A549 (cell line): ENCODE data around the gene KLRK1. TPM values are rescaled to one million over a fixed set of nuclear protein-coding genes. Genes with fewer than 3 reads are reported as not detected.

Source experiments
- ATAC-seq, 2 experiments: fragments of 200-7000 bp in 1 of 2; fragments of >200 bp in 1 of 2; cut with Nextera tagmentation in 1 of 2; cut with Tn5 transposase in 1 of 2; 3 replicates each; pipeline versions ENCODE4 v1.8.0 to v1.9.1; 2018 to 2020; ENCODE audit warnings: mild to moderate bottlenecking in 1 of 2, moderate library complexity in 1 of 2
- CTCF ChIA-PET: fragments of 300-600 bp; sonication (Branson Sonifier 250); formaldehyde crosslinking; extraction: SDS; loops from one replicate; lab custom pipeline; 2021; ENCODE audit warnings: antibody characterized with exemption, inconsistent platforms; lab: Yijun Ruan, JAX
- POLR2A ChIA-PET: fragments of 350-600 bp; formaldehyde crosslinking; extraction: SDS; loops from one replicate; lab custom pipeline; 2021; ENCODE audit warnings: antibody characterized with exemption, inconsistent platforms; lab: Yijun Ruan, JAX
- DNase-seq, 2 experiments: peaks; one replicate each; pipeline versions ENCODE4 v3.0.0 to v3.0.0-alpha.2; 2011 to 2016; ENCODE audit warnings: low read depth in 1 of 2, low spot score in 1 of 2
- FAIRE-seq: peaks from 2 replicates; lab custom pipeline; 2011; peaks lifted over from hg19 to GRCh38; lab: Jason Lieb, UNC
- H3K27ac ChIP-seq, 2 experiments: fragments of >200 bp; sonication (Bioruptor Twin); formaldehyde crosslinking; 3 replicates each; pipeline ENCODE4 v1.5.1; 2016 to 2017
- H3K4me1 ChIP-seq: fragments of >200 bp; sonication (Bioruptor Twin); formaldehyde crosslinking; 3 replicates; pipeline ENCODE4 v1.6.1; 2016
- H3K4me2 ChIP-seq: fragments of >200 bp; sonication (Bioruptor Twin); formaldehyde crosslinking; 3 replicates; pipeline ENCODE4 v1.6.1; 2016
- H3K4me3 ChIP-seq: fragments of >200 bp; sonication (Bioruptor Twin); formaldehyde crosslinking; 3 replicates; pipeline ENCODE4 v1.5.1; 2016
- H3K9me3 ChIP-seq: fragments of >200 bp; sonication (Bioruptor Twin); formaldehyde crosslinking; 3 replicates; pipeline ENCODE4 v1.6.1; 2016
- ATOH8 ChIP-seq: fragments of 250-450 bp; sonication (Bioruptor Pico); IDR thresholded peaks from 2 replicates; pipeline ENCODE4 v1.5.0; 2020; ENCODE audit warnings: low read depth, mild to moderate bottlenecking, moderate library complexity
- CBX8 ChIP-seq: fragments of 200-600 bp; sonication (generic); IDR thresholded peaks from 2 replicates; pipeline ENCODE4 v1.6.1; 2016
- CTCF ChIP-seq: fragments of >200 bp; sonication (Bioruptor Twin); formaldehyde crosslinking; IDR thresholded peaks from 3 replicates; pipeline ENCODE4 v1.5.1; 2016
- EHMT2 ChIP-seq: fragments of 200-600 bp; sonication (generic); IDR thresholded peaks from 2 replicates; pipeline ENCODE4 v1.6.1; 2016; ENCODE audit warnings: antibody characterized with exemption, low read depth, mild to moderate bottlenecking, moderate library complexity
- EP300 ChIP-seq, 2 experiments: fragments of >200 bp; sonication (Bioruptor Twin); formaldehyde crosslinking; IDR thresholded peaks; 2 replicates in 1 of 2; 3 replicates in 1 of 2; pipeline ENCODE4 v1.6.1; 2016 to 2017
- ESRRA ChIP-seq: fragments of 150-350 bp; IDR thresholded peaks from 2 replicates; pipeline ENCODE4 v1.6.1; 2014; ENCODE audit warnings: mild to moderate bottlenecking, low read length, borderline replicate concordance
- HDAC2 ChIP-seq: fragments of 200-600 bp; sonication (generic); IDR thresholded peaks from 2 replicates; pipeline ENCODE4 v1.6.1; 2016
- HEYL ChIP-seq: fragments of 250-450 bp; sonication (Bioruptor Pico); IDR thresholded peaks from 2 replicates; pipeline ENCODE4 v1.8.0; 2021; ENCODE audit warnings: mild to moderate bottlenecking, moderate library complexity
- HOXB13 ChIP-seq: fragments of 250-450 bp; sonication (Bioruptor Pico); IDR thresholded peaks from 2 replicates; pipeline ENCODE4 v1.5.0; 2020; ENCODE audit warnings: low read depth, mild to moderate bottlenecking, moderate library complexity
- HOXB5 ChIP-seq: fragments of 250-450 bp; sonication (Bioruptor Pico); IDR thresholded peaks from 2 replicates; pipeline ENCODE4 v1.5.0; 2020; ENCODE audit warnings: mild to moderate bottlenecking, moderate library complexity
- MAX ChIP-seq: IDR thresholded peaks from 2 replicates; pipeline ENCODE4 v1.6.1; 2012
- POLR2A ChIP-seq: IDR thresholded peaks from 2 replicates; pipeline ENCODE4 v1.6.1; 2012; ENCODE audit warnings: mild to moderate bottlenecking, low read length
- POLR2AphosphoS2 ChIP-seq: conservative IDR thresholded peaks from 2 replicates; pipeline ENCODE4 v1.6.1; 2012; ENCODE audit warnings: low read length, improper control_type of control experiment, inconsistent platforms
- RARB ChIP-seq: fragments of 250-450 bp; sonication (Bioruptor Pico); IDR thresholded peaks from 2 replicates; pipeline ENCODE4 v1.8.0; 2021; ENCODE audit warnings: mild to moderate bottlenecking, moderate library complexity
- RCOR1 ChIP-seq: fragments of 150-350 bp; IDR thresholded peaks from 2 replicates; pipeline ENCODE4 v1.6.1; 2014; ENCODE audit warnings: antibody characterized with exemption, low read length, low read depth
- RFX5 ChIP-seq: fragments of 450-650 bp; IDR thresholded peaks from 2 replicates; pipeline ENCODE4 v1.7.1; 2014; ENCODE audit warnings: antibody characterized with exemption, mild to moderate bottlenecking, moderate library complexity
- RNF2 ChIP-seq: fragments of 200-600 bp; sonication (generic); IDR thresholded peaks from 2 replicates; pipeline ENCODE4 v1.6.1; 2016; ENCODE audit warnings: low read depth, mild to moderate bottlenecking, antibody characterized with exemption, moderate library complexity, borderline replicate concordance
- SMC3 ChIP-seq: fragments of >200 bp; sonication (Bioruptor Twin); formaldehyde crosslinking; IDR thresholded peaks from 3 replicates; pipeline ENCODE4 v1.6.1; 2018; ENCODE audit warnings: inconsistent platforms
- SREBF2 ChIP-seq: fragments of 450-650 bp; IDR thresholded peaks from 2 replicates; pipeline ENCODE4 v1.6.1; 2014; ENCODE audit warnings: mild to moderate bottlenecking, moderate library complexity
- TP53 ChIP-seq: fragments of 250-450 bp; sonication (Bioruptor Pico); IDR thresholded peaks from 2 replicates; pipeline ENCODE4 v1.5.0; 2021; ENCODE audit warnings: mild to moderate bottlenecking, moderate library complexity
- ZC3H11A ChIP-seq: fragments of 450-650 bp; IDR thresholded peaks from 2 replicates; pipeline ENCODE4 v1.6.1; 2014; ENCODE audit warnings: antibody characterized with exemption, mild to moderate bottlenecking
- ZNF302 ChIP-seq: fragments of 250-450 bp; sonication (Bioruptor Pico); IDR thresholded peaks from 2 replicates; pipeline ENCODE4 v1.9.0; 2021; ENCODE audit warnings: inconsistent platforms, mild to moderate bottlenecking, moderate library complexity
- WGBS: methylation state at CpG from one replicate; pipeline ENCODE4 v1.1.6; 2017; ENCODE audit errors: missing lambda C conversion rate; 5-methylcytosine and 5-hydroxymethylcytosine counted together
- polyA plus RNA-seq, 4 experiments: library from polyadenylated mRNA; depleted of rRNA in 3 of 4; stranded (reverse); fragments of >200 nt; fragmentation: RNase III in 1 of 4; extraction: RNeasy Plus Mini Kit Qiagen cat#74134 plus additional on column Dnase treatment in 1 of 4; gene quantifications; 2 replicates in 3 of 4; 3 replicates in 1 of 4; pipeline ENCODE4 v1.2.3, GENCODE V29; 2011 to 2017

KLRK1 gene
- polyA plus RNA-seq, 2 of the 4 experiments (the other 2 are of a cell fraction): not detected

GRCh38 chr12:10363914-10364814 lies 25.7 kb downstream of the KLRK1 start:
- FAIRE-seq: no peak
- CTCF ChIA-PET: interaction anchor here (1.7 to 1.8 kb wide), 2 partner anchors 211 to 312 kb away, joined by 4 to 5 read pairs; no protein-coding TSS in a partner anchor
- WGBS: 32% methylated on average over 19 of the region's 19 CpGs
- H3K9me3 ChIP-seq: no peaks in the 10 kb centered on the region
- no peak for TF ChIP-seq HOXB5
- TF ChIP-seq RNF2: no peak
- TF ChIP-seq SMC3: no peak
- TF ChIP-seq HOXB13 (CRISPR knock-in tag): no peak
- TF ChIP-seq MAX: peak; percentile 46; the same call in 1 of the 2 replicates
- TF ChIP-seq POLR2AphosphoS2: no peak
- no peak for TF ChIP-seq SREBF2
- TF ChIP-seq POLR2A: no peak
- TF ChIP-seq, all 56 proteins: peak for 1
- POLR2A ChIA-PET: no interaction called here
- H3K4me2 ChIP-seq: peak overlapping the region; percentile 84
- peak; percentile 82 to 83 for ATAC-seq
- peak overlapping the region; percentile 71 to 87 for H3K27ac ChIP-seq
- peaks cover 15% of the 10 kb centered on the region; the same call in 2 of the 3 replicates for H3K4me1 ChIP-seq
- peak overlapping the region; percentile 54 for H3K4me3 ChIP-seq
- DNase-seq: peak in 1 of 2 experiments; percentile 28

- ATAC-seq (no peak), FAIRE-seq (no peak), DNase-seq (no peak)
- peaks cover 15% of the 10 kb centered on the region; the same call in 2 of the 3 replicates for H3K4me1 ChIP-seq
- H3K4me2 ChIP-seq: peak overlapping the region; percentile 84
- WGBS: 97% methylated on average over 5 of the region's 5 CpGs
- no peak overlapping the region for H3K4me3 ChIP-seq
- peak overlapping the region in 1 of 2 experiments; percentile 87; a peak in 3 of 6 replicates for H3K27ac ChIP-seq
- CTCF ChIA-PET: no interaction called here
- POLR2A ChIA-PET: no interaction called here
- H3K9me3 ChIP-seq: no peaks in the 10 kb centered on the region
- TF ChIP-seq HDAC2: no peak
- no peak for TF ChIP-seq ATOH8 (CRISPR knock-in tag)
- no peak for TF ChIP-seq TP53 (CRISPR knock-in tag)
- TF ChIP-seq HEYL (CRISPR knock-in tag): no peak
- TF ChIP-seq ZNF302 (CRISPR knock-in tag): no peak
Observed at GRCh38 chr12:10363658-10363913, 26.3 kb downstream of the KLRK1 start.

GRCh38 chr12:10362828-10363657 lies 26.8 kb downstream of the KLRK1 start:
- no peak overlapping the region for H3K27ac ChIP-seq
- WGBS: 90% methylated on average over 9 of the region's 9 CpGs
- CTCF ChIA-PET: no interaction called here

More at GRCh38 chr12:10362828-10363657, 26.8 kb downstream of the KLRK1 start:
- H3K4me2 ChIP-seq: no peak overlapping the region
- no peak for ATAC-seq
- H3K9me3 ChIP-seq: no peaks in the 10 kb centered on the region
- no peak for FAIRE-seq
- no peak for TF ChIP-seq EHMT2
- TF ChIP-seq ESRRA: no peak
- TF ChIP-seq ZC3H11A: no peak
- TF ChIP-seq RFX5: no peak
- no peak for TF ChIP-seq CBX8
- TF ChIP-seq ZNF302 (CRISPR knock-in tag): no peak
- no peak for TF ChIP-seq CTCF
- TF ChIP-seq RCOR1: no peak
- no peak for TF ChIP-seq RARB (CRISPR knock-in tag)
- no peak for TF ChIP-seq HOXB13 (CRISPR knock-in tag)
- TF ChIP-seq SREBF2: no peak
- no peak for TF ChIP-seq ATOH8 (CRISPR knock-in tag)
- no peak for TF ChIP-seq EP300 (IDR thresholded peaks at IDR 0.05)
- no peak for DNase-seq
- peaks cover 15% of the 10 kb centered on the region; the same call in 2 of the 3 replicates for H3K4me1 ChIP-seq
- no peak overlapping the region for H3K4me3 ChIP-seq
- POLR2A ChIA-PET: no interaction called here
